A549 (cell line): ENCODE data around the gene NHSL2.

Source experiments
- CEBPB ChIP-seq, 2 experiments: fragments of >200 bp in 1 of 2; sonication (Bioruptor Twin) in 1 of 2; formaldehyde crosslinking in 1 of 2; IDR thresholded peaks; 2 replicates each; pipeline ENCODE4 v1.6.1; 2012 to 2016
- CHD2 ChIP-seq: fragments of 150-350 bp; IDR thresholded peaks from 2 replicates; pipeline ENCODE4 v1.6.1; 2014; ENCODE audit warnings: low read length; ENCODE audit not compliant: partially characterized antibody
- EHF ChIP-seq: fragments of 250-450 bp; sonication (Bioruptor Pico); IDR thresholded peaks from 2 replicates; pipeline ENCODE4 v1.5.0; 2020; ENCODE audit warnings: mild to moderate bottlenecking
- KDM1A ChIP-seq: fragments of 200-600 bp; sonication (generic); IDR thresholded peaks from 2 replicates; pipeline ENCODE4 v1.6.1; 2016; ENCODE audit warnings: low read depth, mild to moderate bottlenecking
- PHF8 ChIP-seq: fragments of 200-600 bp; sonication (generic); IDR thresholded peaks from 2 replicates; pipeline ENCODE4 v1.6.1; 2016; ENCODE audit warnings: low read depth, mild to moderate bottlenecking, antibody characterized with exemption, moderate library complexity, borderline replicate concordance
- POLR2A ChIP-seq: IDR thresholded peaks from 2 replicates; pipeline ENCODE4 v1.6.1; 2012; ENCODE audit warnings: mild to moderate bottlenecking, low read length
- TF ChIP-seq, protein P1 (sequence below): fragments of >200 bp; sonication (Bioruptor Twin); formaldehyde crosslinking; IDR thresholded peaks from 3 replicates; pipeline ENCODE4 v1.5.1; 2016
- TF ChIP-seq, protein P2 (sequence below): IDR thresholded peaks from 2 replicates; pipeline ENCODE4 v1.6.1; 2012

DNA sequence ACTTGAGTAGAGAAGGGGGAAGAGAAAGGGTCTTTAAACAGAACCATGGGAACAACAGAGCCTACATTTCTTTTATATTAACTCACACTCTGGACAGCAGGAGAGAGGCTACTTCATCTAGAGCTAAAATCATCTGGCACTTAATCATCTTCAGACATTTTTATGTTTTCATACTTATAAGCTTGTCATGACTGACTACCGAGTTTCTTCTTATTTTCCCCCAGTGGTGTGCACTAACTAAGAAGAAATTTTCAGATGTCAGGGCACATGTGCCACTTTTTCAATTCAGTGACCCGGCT lies 232.9 kb downstream of the NHSL2 start:
- TF ChIP-seq KDM1A (no peak), POLR2A (no peak), CHD2 (no peak), EHF (CRISPR knock-in tag) (no peak), PHF8 (no peak), CEBPB (IDR thresholded peaks at IDR 0.05) (no peak)
- TF ChIP-seq, protein P1, sequence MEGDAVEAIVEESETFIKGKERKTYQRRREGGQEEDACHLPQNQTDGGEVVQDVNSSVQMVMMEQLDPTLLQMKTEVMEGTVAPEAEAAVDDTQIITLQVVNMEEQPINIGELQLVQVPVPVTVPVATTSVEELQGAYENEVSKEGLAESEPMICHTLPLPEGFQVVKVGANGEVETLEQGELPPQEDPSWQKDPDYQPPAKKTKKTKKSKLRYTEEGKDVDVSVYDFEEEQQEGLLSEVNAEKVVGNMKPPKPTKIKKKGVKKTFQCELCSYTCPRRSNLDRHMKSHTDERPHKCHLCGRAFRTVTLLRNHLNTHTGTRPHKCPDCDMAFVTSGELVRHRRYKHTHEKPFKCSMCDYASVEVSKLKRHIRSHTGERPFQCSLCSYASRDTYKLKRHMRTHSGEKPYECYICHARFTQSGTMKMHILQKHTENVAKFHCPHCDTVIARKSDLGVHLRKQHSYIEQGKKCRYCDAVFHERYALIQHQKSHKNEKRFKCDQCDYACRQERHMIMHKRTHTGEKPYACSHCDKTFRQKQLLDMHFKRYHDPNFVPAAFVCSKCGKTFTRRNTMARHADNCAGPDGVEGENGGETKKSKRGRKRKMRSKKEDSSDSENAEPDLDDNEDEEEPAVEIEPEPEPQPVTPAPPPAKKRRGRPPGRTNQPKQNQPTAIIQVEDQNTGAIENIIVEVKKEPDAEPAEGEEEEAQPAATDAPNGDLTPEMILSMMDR = no peak
- TF ChIP-seq, protein P2, sequence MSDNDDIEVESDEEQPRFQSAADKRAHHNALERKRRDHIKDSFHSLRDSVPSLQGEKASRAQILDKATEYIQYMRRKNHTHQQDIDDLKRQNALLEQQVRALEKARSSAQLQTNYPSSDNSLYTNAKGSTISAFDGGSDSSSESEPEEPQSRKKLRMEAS = no peak
